AG04449 (cell line): ENCODE measurements around the gene TENT4B.
"Not testable (repeated sequence)": the region's sequence is repeated elsewhere in the genome, so short reads cannot be mapped to it uniquely, and the experiment has no call there.

ENCODE experiments used
- CTCF ChIA-PET: fragments of 350-600 bp; formaldehyde crosslinking; extraction: SDS; loops from one replicate; lab custom pipeline; 2021; ENCODE audit warnings: antibody characterized with exemption; lab: Yijun Ruan, JAX
- POLR2A ChIA-PET: fragments of 400-600, 350-600 bp; formaldehyde crosslinking; extraction: SDS; loops from one replicate; lab custom pipeline; 2020; ENCODE audit warnings: antibody characterized with exemption, inconsistent platforms; lab: Yijun Ruan, JAX
- DNase-seq: peaks from one replicate; pipeline ENCODE4 v3.0.0-alpha.2; 2010; ENCODE audit warnings: low read depth, low spot score
- H3K4me3 ChIP-seq: 2 replicates; pipeline ENCODE4 v1.5.1; 2011; ENCODE audit warnings: low read depth, mild to moderate bottlenecking, control low read depth, low read length
- CTCF ChIP-seq: IDR thresholded peaks from one replicate; pipeline ENCODE4 v1.5.1; 2011; ENCODE audit warnings: mild to moderate bottlenecking, moderate library complexity, low read length, control low read depth, inconsistent platforms; ENCODE audit not compliant: insufficient read depth; ENCODE audit errors: missing control alignments

The TENT4B gene

GRCh38 chr16:50234771-50235556 is 81.9 kb downstream of the TENT4B start:
- H3K4me3 ChIP-seq: no peak overlapping the region
- DNase-seq: no peak
- ChIA-PET CTCF (interaction anchor here (1.0 to 2.4 kb wide), 4 partner anchors 11 to 120 kb away, joined by 4 to 10 read pairs (median 8); no protein-coding TSS in a partner anchor), POLR2A (no interaction called here)
- TF ChIP-seq CTCF: no peak

- ChIA-PET CTCF (interaction anchor here (0.7 to 2.4 kb wide), 5 partner anchors 8 to 119 kb away, joined by 3 to 10 read pairs (median 5); no protein-coding TSS in a partner anchor), POLR2A (no interaction called here)
- no peak for DNase-seq
- no peak overlapping the region for H3K4me3 ChIP-seq
- no peak for TF ChIP-seq CTCF
Measured at GRCh38 chr16:50235581-50235980, 82.5 kb downstream of the TENT4B start.

GRCh38 chr16:50238314-50238713 is 85.2 kb downstream of the TENT4B start:
- POLR2A ChIA-PET: no interaction called here
- no peak for TF ChIP-seq CTCF
- no peak overlapping the region for H3K4me3 ChIP-seq
- CTCF ChIA-PET: interaction anchor here (0.7 to 1.1 kb wide), 4 partner anchors 10 to 172 kb away, joined by 3 to 4 read pairs (median 3); partner anchors contain the start of gene HEATR3
- no peak for DNase-seq

- DNase-seq: no peak
- CTCF ChIA-PET: interaction anchor here (0.7 to 1.1 kb wide), 2 partner anchors 92 to 173 kb away, joined by 3 to 4 read pairs; partner anchors contain the start of gene HEATR3
- POLR2A ChIA-PET: no interaction called here
Measured at GRCh38 chr16:50238868-50239301, 85.8 kb downstream of the TENT4B start.

GRCh38 chr16:50243024-50243423 is 89.9 kb downstream of the TENT4B start:
- DNase-seq, H3K4me3 ChIP-seq: not testable (repeated sequence)
- POLR2A ChIA-PET: interaction anchor here (0.9 kb wide), 1 partner anchor 10 kb away, joined by 3 read pairs; no protein-coding TSS in a partner anchor
- CTCF ChIA-PET: interaction anchor here (1.0 to 4.0 kb wide), 6 partner anchors 11 to 112 kb away, joined by 3 to 18 read pairs (median 4); no protein-coding TSS in a partner anchor

More at GRCh38 chr16:50238868-50239301, 85.8 kb downstream of the TENT4B start:
- H3K4me3 ChIP-seq: no peak overlapping the region
- TF ChIP-seq CTCF: no peak

- no peak overlapping the region for H3K4me3 ChIP-seq
- no peak for DNase-seq
- CTCF ChIA-PET: interaction anchor here (0.6 to 4.0 kb wide), 7 partner anchors 8 to 219 kb away, joined by 3 to 18 read pairs (median 3); partner anchors contain the start of gene CNEP1R1
- POLR2A ChIA-PET: no interaction called here
- TF ChIP-seq CTCF: no peak
Measured at GRCh38 chr16:50244140-50244503, 91.0 kb downstream of the TENT4B start.
